ENCODE data around the gene GALNTL6. TPM values are rescaled to one million over a fixed set of nuclear protein-coding genes. Genes with fewer than 3 reads are reported as not detected.

The GALNTL6 gene
- total and polyA plus RNA-seq, 2 experiments from 2014 or later, result not detected

- H3K27me3 ChIP-seq, result no peaks in the 10 kb centered on the region
- H3K4me3 ChIP-seq, result no peak overlapping the region
- no peak for TF ChIP-seq CTCF (IDR thresholded peaks at IDR 0.05; ENCODE audit: low read depth, low read length)
- no peak overlapping the region for H3K27ac ChIP-seq
- no peaks in the 10 kb centered on the region for H3K36me3 ChIP-seq
- H3K9me3 ChIP-seq (ENCODE audit: low read depth), result no peaks in the 10 kb centered on the region
- peaks cover 2% of the 10 kb centered on the region for H3K4me1 ChIP-seq (ENCODE audit: low read depth)
- DNase-seq (ENCODE audit: low read depth in 1 of 2, low spot score in 1 of 2), result no peak
Measured at GRCh38 chr4:172919269-172919668, 1106.1 kb downstream of the GALNTL6 start.

GRCh38 chr4:172927096-172927814 lies 1114.1 kb downstream of the GALNTL6 start:
- Histone ChIP-seq H3K4me1 (ENCODE audit: low read depth) (peaks cover 7% of the 10 kb centered on the region), H3K4me3 (no peak overlapping the region), H3K36me3 (no peaks in the 10 kb centered on the region), H3K9me3 (ENCODE audit: low read depth) (no peaks in the 10 kb centered on the region), H3K27ac (no peak overlapping the region), H3K27me3 (no peaks in the 10 kb centered on the region)
- TF ChIP-seq CTCF (IDR thresholded peaks at IDR 0.05; ENCODE audit: low read depth, low read length), result no peak
- no peak for DNase-seq (ENCODE audit: low read depth in 1 of 2, low spot score in 1 of 2)

DNA sequence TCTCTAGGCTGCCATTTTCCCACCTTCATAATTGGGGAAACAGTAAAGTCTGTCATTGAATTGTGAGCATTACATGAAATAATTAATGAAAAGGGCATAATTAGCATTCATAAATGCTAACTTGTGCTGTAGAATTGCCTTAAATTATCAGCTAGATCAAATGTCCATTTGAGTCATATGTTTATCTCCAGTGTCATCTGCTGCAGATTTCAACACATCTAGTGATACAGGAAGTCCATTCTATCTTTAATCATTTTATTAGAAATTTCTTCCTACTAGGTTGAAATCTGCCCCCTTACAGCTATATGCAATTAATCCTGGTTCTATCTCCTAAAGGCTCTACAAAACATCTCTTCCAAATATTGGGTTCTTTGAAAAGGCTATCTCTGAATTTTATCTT lies 1115.1 kb downstream of the GALNTL6 start:
- DNase-seq (ENCODE audit: low read depth in 1 of 2, low spot score in 1 of 2), result no peak
- Histone ChIP-seq H3K27me3 (no peaks in the 10 kb centered on the region), H3K4me1 (ENCODE audit: low read depth) (peaks cover 7% of the 10 kb centered on the region), H3K4me3 (no peak overlapping the region), H3K9me3 (ENCODE audit: low read depth) (no peaks in the 10 kb centered on the region), H3K27ac (no peak overlapping the region), H3K36me3 (no peaks in the 10 kb centered on the region)
- TF ChIP-seq CTCF (IDR thresholded peaks at IDR 0.05; ENCODE audit: low read depth, low read length), result no peak

DNA sequence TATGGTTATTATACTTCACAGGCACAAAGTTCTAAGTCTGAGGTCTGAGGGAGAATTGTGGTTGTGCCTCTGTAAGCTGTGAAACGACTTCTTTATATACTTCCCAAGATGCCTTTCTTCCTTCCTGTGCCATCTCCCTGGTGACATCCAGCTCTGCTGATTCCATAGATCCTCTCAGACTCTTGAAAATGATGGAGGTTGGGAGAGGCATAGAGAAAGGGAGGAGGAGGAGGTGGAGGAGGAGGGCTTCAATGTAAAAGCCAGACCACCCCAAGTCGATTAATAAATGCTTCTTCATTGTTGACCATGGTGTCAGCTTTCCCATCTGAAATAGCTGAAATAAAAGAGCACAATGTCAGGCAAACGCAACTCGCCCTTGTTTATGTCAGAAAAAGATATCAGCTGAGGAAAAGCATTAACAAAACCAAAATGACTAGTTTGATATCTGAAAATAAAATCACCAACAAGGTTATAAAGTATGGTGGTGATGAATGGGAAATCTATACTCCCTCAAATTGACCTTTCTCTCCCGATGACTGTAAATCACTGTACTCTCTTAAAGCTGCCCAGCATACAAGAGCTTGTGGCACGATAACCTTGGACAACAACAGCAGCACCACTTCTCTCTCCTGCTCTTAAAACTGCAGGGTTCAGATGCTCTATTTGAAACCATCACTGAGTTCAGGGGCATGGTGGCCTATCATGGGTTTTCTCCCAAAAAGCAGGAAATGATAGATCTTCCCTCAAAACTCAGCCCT lies 1125.0 kb downstream of the GALNTL6 start:
- no peaks in the 10 kb centered on the region for H3K4me1 ChIP-seq (ENCODE audit: low read depth)
- H3K36me3 ChIP-seq, result no peaks in the 10 kb centered on the region
- H3K27me3 ChIP-seq, result no peaks in the 10 kb centered on the region
- no peak for TF ChIP-seq CTCF (IDR thresholded peaks at IDR 0.05; ENCODE audit: low read depth, low read length)
- no peaks in the 10 kb centered on the region for H3K9me3 ChIP-seq (ENCODE audit: low read depth)
- no peak for DNase-seq (ENCODE audit: low read depth in 1 of 2, low spot score in 1 of 2)
- H3K4me3 ChIP-seq, result no peak overlapping the region
- H3K27ac ChIP-seq, result no peak overlapping the region

GRCh38 chr4:172938870-172939269 lies 1125.7 kb downstream of the GALNTL6 start:
- Histone ChIP-seq H3K36me3 (no peaks in the 10 kb centered on the region), H3K4me3 (no peak overlapping the region), H3K27ac (no peak overlapping the region), H3K9me3 (ENCODE audit: low read depth) (no peaks in the 10 kb centered on the region), H3K27me3 (no peaks in the 10 kb centered on the region), H3K4me1 (ENCODE audit: low read depth) (no peaks in the 10 kb centered on the region)
- no peak for DNase-seq (ENCODE audit: low read depth in 1 of 2, low spot score in 1 of 2)
- TF ChIP-seq CTCF (IDR thresholded peaks at IDR 0.05; ENCODE audit: low read depth, low read length), result no peak

Measured in cardiac muscle cell (in vitro differentiated cells and primary cell).